Astrocyte (in vitro differentiated cells and primary cell): Measurements from ENCODE around the gene MEST.

Experiments used
- EZH2 ChIP-seq: IDR thresholded peaks from 2 replicates; pipeline ENCODE4 v1.6.1; 2012; ENCODE audit warnings: mild to moderate bottlenecking, low read length, inconsistent platforms; ENCODE audit not compliant: insufficient read depth
- TF ChIP-seq, protein P1 (sequence below): IDR thresholded peaks from 2 replicates; pipeline ENCODE4 v1.5.1; 2011; ENCODE audit warnings: low read depth, mild to moderate bottlenecking, inconsistent platforms, low read length, moderate library complexity; ENCODE audit not compliant: insufficient read depth

DNA sequence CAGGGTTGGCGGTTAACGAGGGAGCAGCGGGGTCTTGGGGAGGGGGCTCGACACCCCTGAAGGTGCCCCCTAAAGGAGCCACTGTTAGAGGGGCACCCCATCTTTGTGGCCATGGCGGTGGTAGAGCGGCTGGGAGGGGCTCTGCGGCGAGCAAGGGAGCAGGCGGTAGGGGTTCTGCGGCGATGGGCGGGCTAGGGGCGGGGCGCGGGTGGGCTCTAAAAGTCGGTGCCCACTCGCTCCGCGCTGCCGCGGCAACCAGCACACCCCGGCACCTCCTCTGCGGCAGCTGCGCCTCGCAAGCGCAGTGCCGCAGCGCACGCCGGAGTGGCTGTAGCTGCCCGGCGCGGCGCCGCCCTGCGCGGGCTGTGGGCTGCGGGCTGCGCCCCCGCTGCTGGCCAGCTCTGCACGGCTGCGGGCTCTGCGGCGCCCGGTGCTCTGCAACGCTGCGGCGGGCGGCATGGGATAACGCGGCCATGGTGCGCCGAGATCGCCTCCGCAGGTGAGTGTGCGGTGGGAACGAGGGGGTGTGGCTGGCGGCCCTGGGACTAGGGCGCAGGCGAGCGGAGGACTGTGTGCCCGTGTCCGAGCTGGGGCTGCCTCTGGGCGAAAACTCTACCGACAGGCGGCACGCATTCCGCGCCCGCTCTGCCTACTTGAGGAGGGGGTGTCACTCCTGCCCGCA lies at the start of gene MEST:
- TF ChIP-seq, protein P1, sequence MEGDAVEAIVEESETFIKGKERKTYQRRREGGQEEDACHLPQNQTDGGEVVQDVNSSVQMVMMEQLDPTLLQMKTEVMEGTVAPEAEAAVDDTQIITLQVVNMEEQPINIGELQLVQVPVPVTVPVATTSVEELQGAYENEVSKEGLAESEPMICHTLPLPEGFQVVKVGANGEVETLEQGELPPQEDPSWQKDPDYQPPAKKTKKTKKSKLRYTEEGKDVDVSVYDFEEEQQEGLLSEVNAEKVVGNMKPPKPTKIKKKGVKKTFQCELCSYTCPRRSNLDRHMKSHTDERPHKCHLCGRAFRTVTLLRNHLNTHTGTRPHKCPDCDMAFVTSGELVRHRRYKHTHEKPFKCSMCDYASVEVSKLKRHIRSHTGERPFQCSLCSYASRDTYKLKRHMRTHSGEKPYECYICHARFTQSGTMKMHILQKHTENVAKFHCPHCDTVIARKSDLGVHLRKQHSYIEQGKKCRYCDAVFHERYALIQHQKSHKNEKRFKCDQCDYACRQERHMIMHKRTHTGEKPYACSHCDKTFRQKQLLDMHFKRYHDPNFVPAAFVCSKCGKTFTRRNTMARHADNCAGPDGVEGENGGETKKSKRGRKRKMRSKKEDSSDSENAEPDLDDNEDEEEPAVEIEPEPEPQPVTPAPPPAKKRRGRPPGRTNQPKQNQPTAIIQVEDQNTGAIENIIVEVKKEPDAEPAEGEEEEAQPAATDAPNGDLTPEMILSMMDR, result no peak
- no peak for TF ChIP-seq EZH2
